ENCODE results near the gene TNRC6B.

Gene TNRC6B

DNA sequence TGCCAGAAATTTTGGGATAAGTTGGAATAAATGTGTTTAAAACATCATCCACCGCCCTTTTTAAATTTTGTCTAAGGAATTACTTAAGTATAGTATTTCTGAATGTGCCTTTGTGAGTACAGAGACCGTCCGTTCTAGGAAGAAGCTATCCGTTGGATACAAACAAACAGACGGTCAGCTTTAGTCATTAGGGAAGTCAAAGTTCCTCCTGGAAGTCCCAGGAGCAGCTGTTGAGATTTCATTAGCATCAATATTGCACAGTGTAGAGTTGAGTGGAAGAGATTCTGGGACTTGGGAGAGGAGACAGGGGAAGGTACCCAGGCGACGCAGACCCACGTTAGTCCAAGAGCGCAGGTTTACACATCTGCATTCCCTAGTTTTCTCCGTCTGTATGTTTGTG lies 152.9 kb downstream of the TNRC6B start:
- DNase-seq = no peak

DNA sequence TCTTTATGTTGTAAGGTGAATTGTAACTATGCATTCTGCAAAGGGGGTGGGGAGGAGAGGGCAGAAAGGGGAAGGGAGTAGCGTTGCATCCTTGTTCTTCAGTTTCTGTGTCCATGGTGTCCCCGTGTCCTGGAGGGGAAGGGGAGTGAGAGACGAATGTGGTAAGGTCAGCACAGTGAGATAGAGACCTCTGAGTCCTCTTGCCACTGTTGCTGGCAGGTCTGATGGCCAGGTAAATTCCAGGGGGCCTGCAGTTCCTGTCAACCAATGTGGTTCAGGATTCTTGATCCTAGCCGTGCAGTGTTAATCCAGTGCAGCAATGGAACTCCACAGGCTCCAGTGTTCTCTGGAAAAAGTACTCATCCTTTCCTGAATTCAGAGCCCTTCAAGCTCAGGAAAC lies 154.0 kb downstream of the TNRC6B start:
- no peak for DNase-seq

- no peak for DNase-seq
Observed at GRCh38 chr22:40332319-40332781, 154.6 kb downstream of the TNRC6B start.

- no peak for DNase-seq
Observed at GRCh38 chr22:40334060-40334459, 156.3 kb downstream of the TNRC6B start.

GRCh38 chr22:40334899-40335298 lies 157.2 kb downstream of the TNRC6B start:
- peak; percentile 68 for DNase-seq

- DNase-seq = no peak
Observed at GRCh38 chr22:40335358-40335757, 157.6 kb downstream of the TNRC6B start.

GRCh38 chr22:40340044-40340443 lies 162.3 kb downstream of the TNRC6B start:
- DNase-seq = no peak

- no peak for DNase-seq
Observed at GRCh38 chr22:40341604-40342003, 163.9 kb downstream of the TNRC6B start.

GRCh38 chr22:40342521-40342920 lies 164.8 kb downstream of the TNRC6B start:
- no peak for DNase-seq

- peak; percentile 82 for DNase-seq
Observed at GRCh38 chr22:40345271-40345670, 167.5 kb downstream of the TNRC6B start.

GRCh38 chr22:40345815-40346184 lies 168.1 kb downstream of the TNRC6B start:
- peak; percentile 67 for DNase-seq

GRCh38 chr22:40346185-40347118 lies 168.7 kb downstream of the TNRC6B start, which contains the start of gene ADSL:
ADSL (plus strand) TSS chr22:40346500; CDS start chr22:40346559, 59 bp downstream.
- DNase-seq = peak; percentile 82

DNA sequence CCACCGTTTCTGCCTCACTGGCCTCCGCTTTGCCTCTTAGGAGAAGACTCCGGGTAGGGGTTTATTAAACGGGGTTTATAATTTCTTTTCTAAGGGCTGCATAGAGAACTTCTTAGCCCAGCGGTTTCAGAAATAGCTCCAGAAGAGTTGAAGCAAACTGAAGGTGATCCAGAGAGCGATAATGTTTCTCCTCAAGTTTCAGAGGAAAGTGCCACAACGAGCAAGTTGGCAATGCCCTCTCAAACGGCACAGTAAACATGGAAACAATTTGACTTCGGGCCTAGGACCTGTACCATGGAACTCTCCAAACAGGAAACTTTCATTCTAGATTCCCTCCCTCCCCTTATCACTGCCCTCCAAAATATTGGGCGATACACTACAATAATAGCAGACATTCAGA lies 169.6 kb downstream of the TNRC6B start:
- no peak for DNase-seq

- peak; percentile 76 for DNase-seq
Observed at GRCh38 chr22:40348025-40348658, 170.4 kb downstream of the TNRC6B start.

GRCh38 chr22:40352763-40353162 lies 175.0 kb downstream of the TNRC6B start:
- DNase-seq = no peak

GRCh38 chr22:40361100-40361499 lies 183.4 kb downstream of the TNRC6B start:
- no peak for DNase-seq

- no peak for DNase-seq
Observed at GRCh38 chr22:40363059-40363458, 185.3 kb downstream of the TNRC6B start.

GRCh38 chr22:40364431-40364830 lies 186.7 kb downstream of the TNRC6B start:
- no peak for DNase-seq

DNA sequence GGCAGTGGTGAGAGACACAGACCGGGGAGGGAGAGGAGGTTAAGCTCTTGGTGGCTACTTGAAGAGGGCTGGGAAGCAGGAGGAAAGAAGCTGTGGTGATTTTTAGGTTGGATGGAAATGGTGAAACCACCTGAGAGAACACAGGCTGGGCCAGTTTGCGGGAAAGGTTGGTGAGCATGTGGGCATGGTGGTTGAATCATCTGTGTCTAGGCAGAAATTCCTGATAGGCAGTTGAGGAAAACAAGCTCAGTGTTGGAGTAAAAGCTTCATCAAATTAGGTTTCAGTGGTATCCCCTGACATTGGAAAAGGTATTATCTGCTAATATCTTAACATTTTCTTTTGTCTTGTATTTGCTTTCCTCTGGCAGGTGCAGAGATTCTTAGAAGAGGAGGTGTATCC lies 188.3 kb downstream of the TNRC6B start:
- no peak for DNase-seq

- no peak for DNase-seq
Observed at GRCh38 chr22:40367342-40367741, 189.6 kb downstream of the TNRC6B start.

- no peak for DNase-seq
Observed at GRCh38 chr22:40368016-40368415, 190.3 kb downstream of the TNRC6B start.

- no peak for DNase-seq
Observed at GRCh38 chr22:40368836-40369235, 191.1 kb downstream of the TNRC6B start.

- no peak for DNase-seq
Observed at GRCh38 chr22:40374567-40374966, 196.8 kb downstream of the TNRC6B start.

DNA sequence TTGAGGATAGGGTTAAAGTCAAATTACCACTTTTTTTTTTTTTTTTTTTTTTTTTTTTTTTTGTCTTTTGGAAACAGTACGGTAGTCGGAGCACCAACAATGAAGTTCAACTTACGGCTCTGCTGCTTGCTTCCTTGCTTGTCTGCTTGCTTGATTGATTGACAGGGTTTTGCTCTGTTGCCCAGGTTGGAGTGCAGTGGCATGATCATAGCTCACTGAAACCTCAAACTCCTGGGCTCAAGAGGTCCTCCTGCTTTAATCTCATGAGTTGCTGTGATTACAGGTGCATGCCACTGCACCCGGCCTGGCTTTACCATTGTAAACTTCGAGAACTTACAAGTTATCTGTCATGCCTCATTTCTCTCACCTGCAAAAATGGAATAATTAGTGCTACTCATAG lies 198.4 kb downstream of the TNRC6B start:
- DNase-seq = no peak
